Spleen (tissue), 11 donors: ENCODE measurements around the gene OVAAL. TPM values are rescaled to one million over a fixed set of nuclear protein-coding genes. Genes with fewer than 3 reads are reported as not detected.

Experiments used
- DNase-seq: peaks from one replicate; pipeline ENCODE4 v3.0.0-alpha.2; 2020
- H3K27ac ChIP-seq, 8 donors: fragments of 200-600 bp; sonication (generic) in 7 of 8; 1 replicate in 4 of 8; 2 replicates in 4 of 8; pipeline versions ENCODE4 v1.5.0 to v1.8.0; 2016 to 2021; ENCODE audit warnings: inconsistent platforms in 4 of 8, mild to moderate bottlenecking in 4 of 8, moderate library complexity in 1 of 8
- H3K27me3 ChIP-seq, 7 donors: fragments of 200-600 bp; sonication (generic) in 6 of 7; replicated peaks in 1 of 7; 1 replicate in 4 of 7; 2 replicates in 3 of 7; pipeline versions ENCODE4 v1.5.0 to v1.8.0; 2016 to 2021; ENCODE audit warnings: inconsistent platforms in 3 of 7, mild to moderate bottlenecking in 1 of 7
- H3K36me3 ChIP-seq, 6 donors: fragments of 200-600 bp; sonication (generic) in 5 of 6; 1 replicate in 4 of 6; 2 replicates in 2 of 6; pipeline versions ENCODE4 v1.5.0 to v1.8.0; 2016 to 2021; ENCODE audit warnings: inconsistent platforms in 2 of 6
- H3K4me1 ChIP-seq, 6 donors: fragments of 200-600 bp; sonication (generic) in 5 of 6; 1 replicate in 3 of 6; 2 replicates in 3 of 6; pipeline versions ENCODE4 v1.5.0 to v1.8.0; 2016 to 2021; ENCODE audit warnings: inconsistent platforms in 3 of 6
- H3K4me3 ChIP-seq, 8 donors: fragments of 200-600 bp; sonication (generic) in 7 of 8; 1 replicate in 4 of 8; 2 replicates in 4 of 8; pipeline versions ENCODE4 v1.5.0 to v1.8.0; 2016 to 2021; ENCODE audit warnings: inconsistent platforms in 4 of 8, mild to moderate bottlenecking in 4 of 8, moderate library complexity in 2 of 8
- H3K9me3 ChIP-seq, 8 donors: fragments of 200-600 bp; sonication (generic) in 7 of 8; 1 replicate in 4 of 8; 2 replicates in 4 of 8; pipeline versions ENCODE4 v1.5.0 to v1.8.0; 2016 to 2021; ENCODE audit warnings: inconsistent platforms in 4 of 8
- CTCF ChIP-seq, 11 experiments: fragments of 200-600 bp in 7 of 11; fragments of 450-650 bp in 4 of 11; sonication (generic) in 4 of 11; IDR thresholded peaks in 8 of 11; conservative IDR thresholded peaks in 3 of 11; 1 replicate in 7 of 11; 2 replicates in 4 of 11; pipeline versions ENCODE4 v1.4.0 to v1.8.0; 2016 to 2021; ENCODE audit warnings: antibody characterized with exemption in 11 of 11, inconsistent platforms in 4 of 11, mild to moderate bottlenecking in 1 of 11
- POLR2A ChIP-seq, 3 donors: fragments of 450-650 bp; IDR thresholded peaks; one replicate each; pipeline ENCODE4 v1.5.1; 2017; ENCODE audit warnings: antibody characterized with exemption in 3 of 3, mild to moderate bottlenecking in 1 of 3
- POLR2AphosphoS5 ChIP-seq, 3 donors: sonication (generic); formaldehyde crosslinking; IDR thresholded peaks; one replicate each; pipeline ENCODE4 v1.5.1; 2017; ENCODE audit warnings: antibody characterized with exemption in 3 of 3
- WGBS, 5 donors: extraction: QIAGEN DNeasy Blood & Tissue Kit in 3 of 5; methylation state at CpG; one replicate each; pipeline versions ENCODE4 v1.1.5 to v1.1.7; 2013 to 2018; 5-methylcytosine and 5-hydroxymethylcytosine counted together
- intact Hi-C: fragments of 100-400 bp; cut with DNase I; formaldehyde crosslinking; loops from one replicate; pipeline ENCODE4 v1.15.0; 2023; ENCODE audit warnings: low total_unique reads
- polyA plus RNA-seq, 3 donors: library from polyadenylated mRNA; stranded (reverse); fragments of 200-250 nt; gene quantifications; one replicate each; pipeline ENCODE4 v1.2.1, GENCODE V29; 2013
- total RNA-seq, 7 donors: library from RNA; depleted of rRNA in 3 of 7; stranded (reverse); fragments of >200 nt in 3 of 7; fragmentation: NEBNext Ultra II Directional in 4 of 7; extraction: Animal tissue kit (Norgen Biotek cat#: 25700) in 4 of 7; gene quantifications; one replicate each; pipeline versions ENCODE4 v1.1.0 to v1.2.1, GENCODE V29; 2016 to 2021
- donor health status: healthy with polysubstance abuse.
- donor health status: DM: no; HTN: no; CAD: no; lungs with moderate emphysema.
- donor health status: DM: no; HTN: no; CAD: no.
- donor health status: Bipolar disorder and iron deficiency.
- donor health status: healthy.
- donor health status: DM: no; HTN: no; CAD: no.
- donor health status: DM: yes; HTN: yes; CAD: no.

The OVAAL gene
- total and polyA plus RNA-seq, 10 donors = not detected

GRCh38 chr1:180515857-180516388, 42.8 kb upstream of the OVAAL start:
- no peak overlapping the region for H3K4me3 ChIP-seq
- H3K27me3 ChIP-seq = peaks cover 0 to 10% (median 0%) of the 10 kb centered on the region in 7 donors
- no peaks in the 10 kb centered on the region for H3K9me3 ChIP-seq
- WGBS, 5 donors = 12 to 23% (median 14%) methylated on average over 8 of the region's 8 CpGs
- H3K4me1 ChIP-seq = peaks cover 0 to 16% (median 6%) of the 10 kb centered on the region in 6 donors
- TF ChIP-seq CTCF (IDR thresholded peaks at IDR 0.05 in 8 of 11, conservative IDR thresholded peaks at IDR 0.05 in 3 of 11) (peak; percentile 57 to 90 (median 82)), POLR2A (IDR thresholded peaks at IDR 0.05) (no peak)
- intact Hi-C loops = loop anchor here (5.0 kb wide), 2 partner anchors 346 to 651 kb away; no protein-coding TSS in a partner anchor
- no peak overlapping the region for H3K27ac ChIP-seq
- H3K36me3 ChIP-seq = no peaks in the 10 kb centered on the region
- DNase-seq = no peak

- no peak overlapping the region for H3K27ac ChIP-seq
- TF ChIP-seq POLR2AphosphoS5 (IDR thresholded peaks at IDR 0.05) = no peak
- TF ChIP-seq POLR2A (IDR thresholded peaks at IDR 0.05) = no peak
- TF ChIP-seq CTCF (IDR thresholded peaks at IDR 0.05 in 8 of 11, conservative IDR thresholded peaks at IDR 0.05 in 3 of 11) = no peak
- no peaks in the 10 kb centered on the region for H3K36me3 ChIP-seq
- DNase-seq = no peak
- H3K4me3 ChIP-seq = no peak overlapping the region
- peaks cover 0 to 16% (median 6%) of the 10 kb centered on the region in 6 donors for H3K4me1 ChIP-seq
- no peaks in the 10 kb centered on the region for H3K9me3 ChIP-seq
- intact Hi-C loops = loop anchor here (5.0 kb wide), 2 partner anchors 342 to 647 kb away; no protein-coding TSS in a partner anchor
- H3K27me3 ChIP-seq = no peaks in the 10 kb centered on the region
- 35 to 50% (median 39%) methylated on average over 4 of the region's 4 CpGs for WGBS, 5 donors
Observed at GRCh38 chr1:180519846-180520245, 38.9 kb upstream of the OVAAL start.

GRCh38 chr1:180521474-180522212, 37.1 kb upstream of the OVAAL start:
- H3K9me3 ChIP-seq = no peaks in the 10 kb centered on the region
- 67 to 79% (median 75%) methylated on average over 9 of the region's 9 CpGs for WGBS, 5 donors
- peaks cover 0 to 16% (median 0%) of the 10 kb centered on the region in 6 donors for H3K4me1 ChIP-seq
- no peak for TF ChIP-seq POLR2A (IDR thresholded peaks at IDR 0.05)
- no peak for TF ChIP-seq POLR2AphosphoS5 (IDR thresholded peaks at IDR 0.05)
- no peak for TF ChIP-seq CTCF (IDR thresholded peaks at IDR 0.05 in 8 of 11, conservative IDR thresholded peaks at IDR 0.05 in 3 of 11)
- no peak overlapping the region for H3K4me3 ChIP-seq
- H3K27ac ChIP-seq = no peak overlapping the region
- no peaks in the 10 kb centered on the region for H3K27me3 ChIP-seq
- no peaks in the 10 kb centered on the region for H3K36me3 ChIP-seq
- no peak for DNase-seq
- intact Hi-C loops = no loop called here

- no peak for DNase-seq
- Histone ChIP-seq H3K4me3 (no peak overlapping the region), H3K9me3 (no peaks in the 10 kb centered on the region), H3K27me3 (no peaks in the 10 kb centered on the region), H3K36me3 (no peaks in the 10 kb centered on the region), H3K27ac (no peak overlapping the region), H3K4me1 (peaks cover 0 to 16% (median 0%) of the 10 kb centered on the region in 6 donors)
- 80 to 90% (median 84%) methylated on average over 7 of the region's 7 CpGs for WGBS, 5 donors
- TF ChIP-seq CTCF (IDR thresholded peaks at IDR 0.05 in 8 of 11, conservative IDR thresholded peaks at IDR 0.05 in 3 of 11) = no peak
- no peak for TF ChIP-seq POLR2AphosphoS5 (IDR thresholded peaks at IDR 0.05)
- TF ChIP-seq POLR2A (IDR thresholded peaks at IDR 0.05) = no peak
- intact Hi-C loops = no loop called here
Observed at GRCh38 chr1:180522213-180522515, 36.6 kb upstream of the OVAAL start.
